HG02571 (cell line): ENCODE results near the gene TPPP2.

Source experiments
- ATAC-seq: cut with Tn5 transposase; IDR thresholded peaks from one replicate; pipeline ENCODE4 v1.9.1; 2021; ENCODE audit warnings: mild to moderate bottlenecking, moderate library complexity; ENCODE audit not compliant: unreplicated experiment

The TPPP2 gene

GRCh38 chr14:21016413-21017190, 13.4 kb upstream of the TPPP2 start:
- no peak for ATAC-seq

DNA sequence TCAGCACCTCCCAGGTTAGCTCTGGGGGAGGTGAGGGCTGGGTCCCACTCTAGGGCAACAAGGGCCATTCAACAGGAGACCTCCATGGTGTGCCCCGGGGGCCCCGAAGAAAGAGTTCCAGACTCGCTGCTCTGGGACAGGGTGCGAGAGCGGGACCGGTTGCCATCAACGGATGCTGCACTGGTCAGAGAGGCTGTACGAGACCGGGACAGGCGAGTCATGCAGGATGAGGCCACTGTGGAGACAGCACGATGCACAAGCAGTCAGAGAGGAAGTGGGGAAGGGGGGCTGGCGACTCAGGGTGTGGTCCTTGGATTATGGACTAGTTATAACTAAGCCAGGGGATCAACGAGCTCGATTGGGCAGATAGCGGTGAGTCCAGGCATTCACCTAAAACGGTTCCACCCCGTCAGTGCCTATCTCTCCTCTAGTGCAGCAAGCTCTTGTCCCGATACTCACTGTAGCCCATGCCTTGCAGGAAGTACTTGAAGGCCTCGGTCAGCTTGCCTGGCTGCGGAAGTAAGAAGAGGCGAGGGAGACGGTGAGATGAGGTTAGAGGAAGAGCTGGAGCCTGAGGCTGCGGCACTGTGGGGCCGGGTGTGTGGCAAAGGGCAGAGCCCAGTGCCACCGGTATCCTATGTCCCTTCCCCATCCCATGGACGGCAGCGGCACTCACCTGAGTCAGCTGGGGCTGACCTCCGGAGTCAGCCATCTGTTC, 12.3 kb upstream of the TPPP2 start:
- ATAC-seq, result no peak

GRCh38 chr14:21018286-21018685, 11.7 kb upstream of the TPPP2 start:
- no peak for ATAC-seq

DNA sequence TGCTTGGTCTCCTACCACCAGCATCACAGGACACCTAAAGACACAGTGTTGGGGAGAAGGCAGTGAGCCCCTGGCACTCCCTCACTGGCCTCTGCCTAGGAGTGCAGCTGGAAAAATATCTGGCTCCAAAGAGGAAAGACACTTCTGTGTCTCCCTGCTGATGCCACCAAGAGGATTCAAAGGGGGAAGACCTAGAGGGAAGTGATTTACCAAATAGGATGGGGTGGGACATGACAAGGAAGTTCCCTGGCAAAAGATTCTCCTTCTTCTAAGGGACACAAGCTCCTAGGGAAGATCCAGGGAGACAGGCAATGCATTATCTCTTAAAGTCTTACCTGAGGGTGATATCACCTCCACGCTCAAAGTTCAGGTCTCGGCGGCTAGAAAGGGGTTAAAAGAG, 11.2 kb upstream of the TPPP2 start:
- no peak for ATAC-seq

GRCh38 chr14:21019366-21019765, 10.7 kb upstream of the TPPP2 start:
- no peak for ATAC-seq

DNA sequence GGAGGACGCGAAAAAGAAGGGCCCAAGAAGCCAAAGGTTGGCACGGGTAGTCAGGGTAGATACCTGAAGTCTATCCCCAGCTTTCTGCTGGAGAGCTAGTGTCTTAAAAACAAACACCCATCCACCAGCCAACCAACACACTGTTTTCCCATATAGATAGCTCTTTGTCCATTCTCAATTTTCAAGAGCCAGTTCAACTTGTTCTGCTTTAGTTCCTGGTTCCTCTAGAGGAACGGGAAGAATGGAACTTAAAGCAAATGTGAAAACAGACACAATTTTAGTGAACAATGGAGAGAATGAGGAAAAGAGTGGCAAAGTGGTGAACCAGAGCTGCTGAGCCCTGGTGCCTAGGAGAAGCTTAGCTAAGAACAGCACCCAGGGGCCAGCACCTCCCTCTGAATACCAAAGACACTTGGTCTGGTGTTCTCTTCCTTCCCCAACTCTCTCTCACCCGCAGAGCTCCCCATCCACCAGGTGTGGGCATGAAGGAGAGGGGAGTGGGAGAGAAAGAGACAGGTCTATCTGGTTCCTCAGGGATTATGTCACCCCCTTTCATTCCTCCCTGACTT, 9.0 kb upstream of the TPPP2 start:
- ATAC-seq, result no peak

GRCh38 chr14:21022686-21023085, 7.3 kb upstream of the TPPP2 start:
- ATAC-seq, result no peak

DNA sequence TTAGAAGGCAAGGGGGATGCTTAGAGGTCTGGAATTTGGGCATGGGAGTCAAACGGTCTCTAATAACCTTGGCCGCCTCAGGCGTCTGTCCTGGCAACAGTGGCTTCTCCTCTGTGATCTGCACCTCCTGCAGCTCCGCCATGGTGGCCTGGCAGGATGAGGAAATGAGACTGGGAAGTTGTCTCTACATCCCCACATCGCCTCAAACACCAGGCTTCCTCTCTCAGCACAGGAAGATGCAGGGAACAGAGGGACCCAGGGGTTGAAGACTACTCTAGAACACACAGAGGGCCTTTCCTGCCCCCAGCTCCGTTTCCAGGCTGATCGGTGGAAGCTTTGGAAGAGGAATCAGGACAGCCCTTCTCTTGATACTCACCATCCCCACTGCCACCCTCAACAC, 6.8 kb upstream of the TPPP2 start:
- ATAC-seq, result no peak

- ATAC-seq, result no peak
Measured at GRCh38 chr14:21023817-21024584, 6.0 kb upstream of the TPPP2 start.

DNA sequence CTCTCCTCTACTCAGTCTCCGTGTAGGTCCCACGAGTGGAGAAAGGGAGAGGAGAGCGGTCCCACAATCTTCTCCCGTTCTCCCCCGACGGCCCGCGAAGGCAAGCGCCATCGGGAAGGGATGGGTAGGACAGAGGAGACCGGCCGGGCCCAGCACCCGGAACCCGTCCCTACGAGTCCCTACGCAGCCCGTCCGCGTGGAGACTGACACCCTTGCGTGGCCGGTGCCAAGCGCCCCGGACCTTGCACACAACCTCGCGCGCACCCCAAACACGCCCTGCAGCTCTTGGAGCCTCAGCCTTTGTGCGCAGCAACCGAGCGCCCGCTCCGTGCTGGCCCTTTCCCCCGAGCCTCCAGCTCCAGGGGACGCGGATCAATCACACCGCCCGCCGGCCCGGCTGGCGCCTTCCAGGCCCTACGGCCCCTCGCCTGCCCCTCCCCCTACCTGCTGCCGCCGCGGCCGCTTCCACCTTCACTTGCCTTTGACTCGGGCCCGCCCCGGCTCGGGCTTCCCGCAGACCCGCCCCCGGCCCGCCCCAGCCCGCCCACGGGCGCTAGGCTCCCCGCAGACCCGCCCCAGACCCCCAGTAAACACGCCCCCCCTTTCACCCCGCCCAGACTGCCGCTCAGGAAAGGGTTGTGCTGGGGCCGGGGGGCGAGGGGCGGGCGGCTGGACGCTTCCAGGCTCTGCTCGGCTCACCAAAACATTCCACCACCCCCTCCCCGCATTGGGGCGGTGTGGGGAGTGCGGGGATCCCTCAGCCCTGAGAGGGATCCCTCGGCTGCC, 5.2 kb upstream of the TPPP2 start, which contains the start of gene NDRG2:
NDRG2 (minus strand) TSS at position 477 of the 786 bp plus-strand sequence. CDS start 1,746 bp downstream, outside the sequence.
- no peak for ATAC-seq

DNA sequence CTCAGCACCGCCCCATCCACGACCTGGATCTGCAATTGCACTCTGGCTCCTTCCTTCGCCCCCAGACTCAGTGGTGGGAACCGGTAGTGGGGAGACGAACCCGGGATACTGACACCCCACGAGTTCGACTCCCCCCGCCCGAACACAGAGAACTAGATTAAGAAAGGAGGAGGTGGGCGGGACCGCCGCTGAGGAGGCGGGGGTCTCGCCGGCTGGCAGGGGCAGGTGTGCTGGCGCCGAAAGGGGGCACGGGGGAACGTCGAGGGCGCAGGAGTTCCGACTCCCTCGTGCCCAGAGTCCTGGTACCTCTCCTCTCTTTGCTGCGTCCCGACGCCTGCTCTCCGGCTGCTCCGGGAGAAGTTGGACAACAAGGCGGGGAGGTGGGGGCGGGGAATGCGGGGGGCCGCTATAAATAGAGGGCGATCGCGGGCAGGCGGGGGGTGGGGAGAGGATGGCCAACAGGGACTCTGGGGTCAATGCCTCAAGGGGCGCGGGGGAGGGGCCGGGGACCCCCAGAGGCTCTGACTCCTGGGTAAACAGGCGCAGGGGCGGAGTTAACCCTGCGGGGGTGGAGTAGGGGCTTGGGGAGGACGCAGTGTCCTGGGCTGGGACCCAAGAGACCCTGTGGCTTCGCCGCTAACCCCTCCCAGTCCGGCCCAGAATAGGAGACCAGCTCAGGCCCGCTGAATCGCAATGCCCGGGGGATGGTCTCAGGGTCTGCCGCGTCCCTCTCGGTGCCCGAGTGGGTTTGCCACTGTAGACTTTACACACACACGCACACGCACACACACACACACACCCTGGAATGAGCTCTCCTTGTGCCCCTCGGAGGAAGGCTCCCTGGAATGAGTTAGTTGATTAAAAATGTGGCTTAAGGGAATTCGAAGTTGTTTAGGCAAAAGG, 4.4 kb upstream of the TPPP2 start:
- no peak for ATAC-seq

- no peak for ATAC-seq
Measured at GRCh38 chr14:21026274-21026987, 3.6 kb upstream of the TPPP2 start.

GRCh38 chr14:21026988-21027315, 3.1 kb upstream of the TPPP2 start:
- no peak for ATAC-seq

DNA sequence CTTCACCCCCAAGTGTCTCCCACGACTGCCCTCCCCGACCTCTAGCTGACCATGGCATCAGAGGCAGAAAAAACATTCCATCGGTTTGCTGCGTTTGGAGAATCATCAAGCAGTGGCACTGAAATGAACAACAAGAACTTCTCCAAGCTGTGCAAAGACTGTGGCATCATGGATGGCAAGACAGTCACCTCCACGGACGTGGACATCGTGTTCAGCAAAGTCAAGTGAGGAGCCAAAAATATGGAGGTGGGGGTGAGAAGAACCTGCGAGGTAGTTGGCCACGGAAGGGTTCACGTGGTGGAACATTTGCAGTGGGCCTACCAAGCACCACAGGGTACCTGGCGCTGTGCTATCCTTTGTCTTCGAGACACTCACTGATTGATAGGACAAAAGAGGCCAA, 514 bp downstream of the TPPP2 start:
- no peak for ATAC-seq

DNA sequence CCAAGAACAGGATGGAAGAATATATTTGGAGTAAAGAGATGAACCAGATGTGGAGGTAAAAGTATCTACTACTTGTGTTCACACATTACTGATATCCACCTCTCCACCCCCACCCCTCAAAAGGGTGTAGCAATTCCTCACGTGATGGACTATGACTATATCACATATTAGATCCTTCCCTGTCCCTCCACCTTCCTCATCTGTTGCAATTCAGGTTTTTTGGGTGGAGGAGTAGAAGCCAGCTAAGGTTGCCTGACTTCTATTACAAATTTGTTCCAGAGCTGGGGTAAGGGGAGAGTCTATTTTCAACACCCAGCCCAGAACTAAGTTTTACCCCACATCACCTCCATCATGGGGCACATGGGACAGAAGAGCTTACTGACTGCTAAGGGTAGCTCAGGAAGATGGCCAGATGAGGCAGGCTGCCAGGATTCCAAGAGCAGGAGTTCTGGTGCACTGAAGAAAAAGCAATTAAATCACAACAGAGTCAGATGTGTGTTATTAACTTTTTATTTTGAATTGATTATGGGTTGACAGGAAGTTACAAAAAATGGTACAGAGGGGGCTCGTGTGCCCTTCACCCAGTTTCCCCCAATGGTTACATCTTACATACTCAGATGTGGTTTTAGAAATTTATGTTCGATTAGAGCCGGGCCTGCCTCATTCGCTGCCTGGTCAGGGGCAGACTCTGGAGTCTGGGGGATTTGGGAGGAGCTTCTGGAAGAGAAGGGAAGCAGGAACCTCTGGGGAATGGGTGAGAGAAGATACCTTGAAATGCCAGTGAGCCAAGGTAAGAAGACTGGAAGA, 2.5 kb downstream of the TPPP2 start:
- no peak for ATAC-seq

DNA sequence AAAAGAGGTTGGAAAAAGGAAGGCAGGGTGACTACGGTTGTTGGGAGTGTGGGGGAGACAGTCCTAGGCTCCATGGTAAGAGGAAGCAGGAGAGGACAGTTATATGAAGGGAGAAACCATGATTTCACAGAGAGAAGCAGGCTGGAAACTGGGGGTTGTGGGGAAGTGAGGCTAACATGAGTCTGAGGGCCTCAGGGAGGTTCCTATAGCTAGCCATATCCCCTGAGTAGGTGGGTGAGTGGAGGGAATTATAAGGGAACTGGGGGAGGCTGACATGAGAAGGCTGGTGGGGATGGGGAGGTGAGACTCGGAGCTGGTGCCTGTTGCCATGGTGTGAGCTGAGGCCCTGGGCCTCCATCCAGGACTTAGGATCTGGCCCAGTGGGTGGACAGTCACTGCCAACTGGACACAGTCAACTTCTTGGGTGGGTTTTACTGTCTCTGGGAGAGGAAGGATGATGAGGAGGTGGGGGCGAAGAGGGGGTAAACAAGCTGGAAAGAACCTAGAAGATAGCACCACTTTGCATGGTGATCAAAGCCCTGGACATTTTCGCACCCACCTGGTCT, 3.2 kb downstream of the TPPP2 start:
- no peak for ATAC-seq

DNA sequence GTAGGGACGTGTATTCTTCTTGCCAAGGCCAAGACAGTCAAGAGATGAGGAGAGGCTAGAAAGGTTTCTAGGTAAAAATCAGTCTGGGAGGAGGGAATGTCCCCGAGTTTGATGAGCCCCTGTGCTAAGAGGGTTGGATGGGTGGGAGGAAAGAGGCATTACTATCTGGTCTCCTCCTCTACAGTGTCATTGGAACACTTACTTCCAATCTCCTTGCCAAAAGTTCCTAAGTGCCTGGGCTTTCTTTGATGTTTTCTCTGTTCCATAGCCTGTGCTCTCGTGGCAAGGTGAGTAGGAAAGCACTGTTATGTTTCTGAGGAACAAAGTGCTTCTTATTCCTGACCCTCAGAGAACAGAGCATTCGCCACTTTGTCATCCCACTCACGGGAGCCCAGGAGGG, 4.7 kb downstream of the TPPP2 start, which contains the start of gene RNASE13:
RNASE13 (minus strand) TSS at position 101 of the 400 bp plus-strand sequence. CDS start 519 bp downstream, outside the sequence.
- no peak for ATAC-seq

- no peak for ATAC-seq
Measured at GRCh38 chr14:21036751-21037150, 6.7 kb downstream of the TPPP2 start.
